Measurements from ENCODE around the gene CARD19. TPM values are rescaled to one million over a fixed set of nuclear protein-coding genes. Genes with fewer than 3 reads are reported as not detected.
A peak's percentile ranks its signal among the peaks of the same experiment; 100 is the strongest.

CARD19 gene
- total and polyA plus RNA-seq, 9 of the 15 experiments (the other 6 are each of a cell fraction or from before 2014, with no cell fraction given): 0.90 to 34.9 (median 14.6) TPM

- TF ChIP-seq CREB3L1 (IDR thresholded peaks at IDR 0.05; ENCODE audit: borderline replicate concordance, low read depth): no peak
- TF ChIP-seq ZNF174 (CRISPR knock-in tag; IDR thresholded peaks at IDR 0.05): no peak
- TF ChIP-seq SREBF1 (IDR thresholded peaks at IDR 0.05; ENCODE audit: borderline replicate concordance, low read depth, low read length): no peak
- TF ChIP-seq ZFX (CRISPR knock-in tag; IDR thresholded peaks at IDR 0.05): peak; percentile 59
- peak; percentile 72 for TF ChIP-seq ARID4B (CRISPR knock-in tag; IDR thresholded peaks at IDR 0.05)
- TF ChIP-seq MCM2 (IDR thresholded peaks at IDR 0.05; ENCODE audit: low read depth): no peak
- TF ChIP-seq PHF8 (IDR thresholded peaks at IDR 0.05; ENCODE audit: borderline replicate concordance, low read length): peak; percentile 65; the same call in 1 of the 2 replicates
- no peak for TF ChIP-seq MYNN (IDR thresholded peaks at IDR 0.05)
- no peak for TF ChIP-seq MYNN (CRISPR knock-in tag; IDR thresholded peaks at IDR 0.05)
- TF ChIP-seq FOXP1 (CRISPR knock-in tag; IDR thresholded peaks at IDR 0.05): no peak
- TF ChIP-seq EHMT2 (IDR thresholded peaks at IDR 0.05): no peak
- no peak for TF ChIP-seq ZNF212 (CRISPR knock-in tag; IDR thresholded peaks at IDR 0.05)
- TF ChIP-seq RERE (CRISPR knock-in tag; IDR thresholded peaks at IDR 0.05; ENCODE audit: borderline replicate concordance): no peak
- no peak for TF ChIP-seq HBP1 (CRISPR knock-in tag; IDR thresholded peaks at IDR 0.05)
- TF ChIP-seq SMAD1 (IDR thresholded peaks at IDR 0.05; ENCODE audit: low read depth, low read length, partially characterized antibody): no peak
Measured at GRCh38 chr9:93096131-93096802, at the start of gene CARD19 (continued).

Measured in K562 (cell line).